Gastroesophageal sphincter (tissue), 4 donors: ENCODE results near the gene CHKA. TPM values are rescaled to one million over a fixed set of nuclear protein-coding genes. Genes with fewer than 3 reads are reported as not detected.
A peak's percentile ranks its signal among the peaks of the same experiment; 100 is the strongest.
"Not testable (repeated sequence)": the region's sequence is repeated elsewhere in the genome, so short reads cannot be mapped to it uniquely, and the experiment has no call there.

Source experiments
- ATAC-seq: fragments of 150-250 bp; one replicate; pipeline ENCODE4 v1.9.1; 2016; ENCODE audit warnings: mild to moderate bottlenecking, moderate library complexity
- H3K27ac ChIP-seq, 4 donors: fragments of 200-600 bp; sonication (generic) in 3 of 4; 1 replicate in 3 of 4; 2 replicates in 1 of 4; pipeline ENCODE4 v1.5.1; 2016 to 2019
- H3K27me3 ChIP-seq: fragments of 200-600 bp; sonication (generic); one replicate; pipeline ENCODE4 v1.5.1; 2019
- H3K36me3 ChIP-seq, 2 donors: fragments of 200-600 bp; sonication (generic); one replicate each; pipeline ENCODE4 v1.5.1; 2019; ENCODE audit warnings: control low read depth in 1 of 2
- H3K4me1 ChIP-seq, 3 donors: fragments of 200-600 bp; sonication (generic); 1 replicate in 2 of 3; 2 replicates in 1 of 3; pipeline ENCODE4 v1.5.1; 2016 to 2019; ENCODE audit warnings: control low read depth in 2 of 3
- H3K4me3 ChIP-seq, 2 donors: fragments of 200-600 bp; sonication (generic); one replicate each; pipeline ENCODE4 v1.5.1; 2019; ENCODE audit warnings: mild to moderate bottlenecking in 1 of 2, moderate library complexity in 1 of 2
- H3K9me3 ChIP-seq, 3 donors: fragments of 200-600 bp; sonication (generic); one replicate each; pipeline ENCODE4 v1.5.1; 2017 to 2019; ENCODE audit warnings: control low read depth in 2 of 3
- CTCF ChIP-seq, 4 experiments: fragments of 200-600 bp in 2 of 4; fragments of 450-650 bp in 2 of 4; sonication (generic) in 1 of 4; IDR thresholded peaks; one replicate each; pipeline ENCODE4 v1.5.1; 2017 to 2019; ENCODE audit warnings: antibody characterized with exemption in 4 of 4, mild to moderate bottlenecking in 2 of 4, moderate library complexity in 2 of 4
- EP300 ChIP-seq: sonication (generic); formaldehyde crosslinking; IDR thresholded peaks from one replicate; pipeline ENCODE4 v1.6.1; 2017; ENCODE audit warnings: antibody characterized with exemption, mild to moderate bottlenecking
- POLR2A ChIP-seq, 2 donors: fragments of 450-650 bp; IDR thresholded peaks; one replicate each; pipeline ENCODE4 v1.6.1; 2017; ENCODE audit warnings: antibody characterized with exemption in 2 of 2, mild to moderate bottlenecking in 2 of 2, moderate library complexity in 1 of 2
- POLR2AphosphoS5 ChIP-seq: sonication (generic); formaldehyde crosslinking; IDR thresholded peaks from one replicate; pipeline ENCODE4 v1.6.1; 2017; ENCODE audit warnings: antibody characterized with exemption
- WGBS, 2 donors: methylation state at CpG; one replicate each; pipeline ENCODE4 v1.1.5; 2018; ENCODE audit warnings: low coverage in 1 of 2; 5-methylcytosine and 5-hydroxymethylcytosine counted together
- total RNA-seq, 4 donors: library from RNA; depleted of rRNA; stranded (reverse); fragments of >200 nt; gene quantifications; one replicate each; pipeline ENCODE4 v1.1.0, GENCODE V29; 2016

Gene CHKA
- total RNA-seq, 4 donors from 2014 or later, result 11.1 to 66.1 (median 33.9) TPM

- 34 to 50% methylated on average over 6 to 11 of the region's 12 CpGs for WGBS, 2 donors
- H3K27me3 ChIP-seq, result no peaks in the 10 kb centered on the region
- H3K4me3 ChIP-seq, result no peak overlapping the region
- TF ChIP-seq POLR2AphosphoS5 (no peak), CTCF (IDR thresholded peaks at IDR 0.05) (no peak), EP300 (no peak), POLR2A (IDR thresholded peaks at IDR 0.05) (no peak)
- ATAC-seq, result no peak
- H3K36me3 ChIP-seq, result no peaks in the 10 kb centered on the region
- H3K9me3 ChIP-seq, result no peaks in the 10 kb centered on the region
- H3K4me1 ChIP-seq, result peaks cover 0 to 24% (median 0%) of the 10 kb centered on the region in 3 donors
- H3K27ac ChIP-seq, result peak overlapping the region in 3 of 4 donors; percentile 22 to 63 (median 23)
These were observed 21.4 kb downstream of the CHKA start for GRCh38 chr11:68099474-68100405.

DNA sequence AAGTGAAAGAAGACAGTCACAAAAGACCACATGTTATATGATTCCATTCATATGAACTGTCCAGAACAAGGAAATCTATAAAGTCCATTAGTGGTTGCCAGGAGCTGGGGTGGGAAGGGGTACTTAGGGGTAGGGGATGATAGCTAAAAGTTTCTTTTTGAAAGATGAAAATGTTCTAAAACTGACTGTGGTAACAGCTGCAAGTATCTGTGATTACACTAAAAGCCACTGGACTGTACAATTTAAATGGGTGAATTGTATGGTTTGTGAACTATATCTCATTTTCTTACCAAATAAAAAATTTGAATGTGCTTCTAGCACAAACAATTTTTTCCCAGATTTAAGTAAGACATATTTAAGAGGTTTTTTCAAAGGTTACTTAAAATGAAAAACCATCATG lies 22.1 kb downstream of the CHKA start:
- Histone ChIP-seq H3K9me3 (no peaks in the 10 kb centered on the region), H3K27ac (peak overlapping the region in 3 of 4 donors; percentile 22 to 63 (median 23)), H3K36me3 (peaks cover 0 to 6% of the 10 kb centered on the region in 2 donors), H3K4me3 (no peak overlapping the region), H3K4me1 (peaks cover 0 to 24% (median 0%) of the 10 kb centered on the region in 3 donors), H3K27me3 (no peaks in the 10 kb centered on the region)
- TF ChIP-seq POLR2AphosphoS5 (no peak), EP300 (no peak), POLR2A (IDR thresholded peaks at IDR 0.05) (no peak), CTCF (IDR thresholded peaks at IDR 0.05) (no peak)
- no peak for ATAC-seq

DNA sequence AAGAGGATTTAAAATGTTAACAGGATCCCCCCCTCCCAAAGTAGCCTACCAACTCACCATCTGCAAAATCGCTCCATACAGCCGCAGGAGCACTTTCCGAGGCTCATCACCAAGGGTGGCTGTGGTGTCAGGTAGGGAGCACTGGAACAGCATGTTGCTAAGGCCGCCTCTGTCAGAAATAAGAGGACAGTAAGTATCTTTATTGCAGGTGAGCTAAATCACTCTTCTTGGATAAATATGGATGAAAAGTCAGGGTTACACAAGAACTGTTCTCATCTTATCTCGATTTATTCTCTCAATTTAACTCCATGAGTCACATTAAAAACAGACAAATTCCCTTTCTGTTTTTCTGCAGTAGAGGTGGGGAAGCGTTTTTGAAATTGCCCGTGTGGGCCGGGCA lies 24.2 kb downstream of the CHKA start:
- Histone ChIP-seq H3K4me3 (no peak overlapping the region), H3K36me3 (peaks cover 0 to 6% of the 10 kb centered on the region in 2 donors), H3K27ac (no peak overlapping the region), H3K9me3 (no peaks in the 10 kb centered on the region), H3K4me1 (peaks cover 0 to 24% (median 0%) of the 10 kb centered on the region in 3 donors), H3K27me3 (no peaks in the 10 kb centered on the region)
- TF ChIP-seq CTCF (IDR thresholded peaks at IDR 0.05) (no peak), POLR2AphosphoS5 (no peak), POLR2A (IDR thresholded peaks at IDR 0.05) (no peak), EP300 (no peak)
- no peak for ATAC-seq
- 96 to 98% methylated on average over 5 to 8 of the region's 8 CpGs for WGBS, 2 donors

DNA sequence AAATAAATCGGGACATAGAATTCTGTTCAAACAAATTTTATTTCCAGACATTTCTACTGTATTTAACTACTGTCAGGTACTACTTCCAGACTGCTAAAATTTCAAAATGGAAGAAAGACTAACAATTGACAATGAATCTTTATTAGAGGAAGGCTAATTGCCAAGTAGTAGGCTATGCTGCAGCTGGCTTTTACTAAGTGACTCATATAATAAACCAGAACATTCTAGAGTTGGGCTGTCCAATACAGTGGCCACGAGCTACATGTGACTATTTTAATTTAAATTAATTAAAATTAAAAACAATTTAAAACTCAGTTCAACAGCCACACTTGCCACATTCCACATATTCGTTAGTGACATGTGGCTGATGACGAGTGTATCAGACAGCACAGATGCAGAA lies 27.6 kb downstream of the CHKA start:
- TF ChIP-seq EP300 (no peak), POLR2AphosphoS5 (no peak), POLR2A (IDR thresholded peaks at IDR 0.05) (no peak), CTCF (IDR thresholded peaks at IDR 0.05) (no peak)
- no peaks in the 10 kb centered on the region for H3K9me3 ChIP-seq
- no peak overlapping the region for H3K27ac ChIP-seq
- H3K27me3 ChIP-seq, result no peaks in the 10 kb centered on the region
- no peak overlapping the region for H3K4me3 ChIP-seq
- ATAC-seq, result no peak
- WGBS, 2 donors, result 84 to 89% methylated on average over 4 of the region's 4 CpGs
- peaks cover 0 to 6% of the 10 kb centered on the region in 2 donors for H3K36me3 ChIP-seq
- H3K4me1 ChIP-seq, result peaks cover 0 to 12% (median 0%) of the 10 kb centered on the region in 3 donors

GRCh38 chr11:68092946-68093345 lies 28.2 kb downstream of the CHKA start:
- not testable (repeated sequence) for H3K27ac ChIP-seq, H3K27me3 ChIP-seq, H3K9me3 ChIP-seq, H3K36me3 ChIP-seq, ATAC-seq, H3K4me1 ChIP-seq, H3K4me3 ChIP-seq
- WGBS, 2 donors, result 83 to 95% methylated on average over 2 to 3 of the region's 3 CpGs
